Measurements from ENCODE around the gene EIF1. TPM values are rescaled to one million over a fixed set of nuclear protein-coding genes. Genes with fewer than 3 reads are reported as not detected.

Gene EIF1
- total and polyA plus RNA-seq, 2 of the 8 experiments (the other 6 are each of a cell fraction or from before 2014, with no cell fraction given): 175 to 539 TPM

GRCh38 chr17:41664172-41664457 lies 24.6 kb upstream of the EIF1 start:
- Histone ChIP-seq H3K23me2 (ENCODE audit: low read depth, low read length) (peaks cover 10% of the 10 kb centered on the region), H3K4me3 (ENCODE audit: extremely low read depth in 1 of 4, insufficient read depth in 2 of 4, low read depth in 3 of 4, low read length in 4 of 4) (no peak overlapping the region), H4K91ac (replicated peaks; ENCODE audit: insufficient read length, low read length) (no peak overlapping the region), H3K56ac (replicated peaks; ENCODE audit: insufficient read length, low read depth, low read length) (no peak overlapping the region), H2BK15ac (ENCODE audit: low read length) (peak overlapping the region; percentile 92; the same call in 1 of the 2 replicates), H3K14ac (ENCODE audit: insufficient read length) (no peak overlapping the region), H3K4me2 (ENCODE audit: insufficient read depth in 1 of 2, low read depth in 2 of 2, low read length in 2 of 2) (no peak overlapping the region), H3K23ac (ENCODE audit: insufficient read length) (no peak overlapping the region), H2AFZ (ENCODE audit: low read length) (no peak overlapping the region), H2AK5ac (ENCODE audit: low read depth, low read length) (no peak overlapping the region; the same call in 1 of the 2 replicates), H3K36me3 (ENCODE audit: control insufficient read depth in 2 of 4, insufficient read depth in 4 of 4, low read length in 3 of 4) (no peaks in the 10 kb centered on the region), H3K27me3 (replicated peaks in 1 of 4; ENCODE audit: control insufficient read depth in 3 of 4, extremely low read depth in 1 of 4, insufficient read depth in 3 of 4, low read length in 3 of 4) (no peaks in the 10 kb centered on the region; a peak in 3 of 7 replicates), H4K20me1 (replicated peaks in 1 of 2; ENCODE audit: control insufficient read depth in 1 of 2, insufficient read depth in 2 of 2, low read length in 2 of 2) (no peaks in the 10 kb centered on the region), H3K18ac (ENCODE audit: extremely low read depth, low read length) (no peak overlapping the region), H3K4ac (replicated peaks; ENCODE audit: insufficient read length, low read depth, low read length) (no peak overlapping the region), H4K8ac (ENCODE audit: extremely low read depth, insufficient read depth, low read length) (no peak overlapping the region; the same call in 1 of the 2 replicates), H2BK120ac (replicated peaks; ENCODE audit: low read depth, low read length) (no peak overlapping the region), H3K27ac (ENCODE audit: low read depth, low read length) (no peak overlapping the region), H3K79me1 (ENCODE audit: low read depth, low read length) (no peaks in the 10 kb centered on the region), H3K9ac (replicated peaks in 1 of 4; ENCODE audit: extremely low read depth in 1 of 4, low read depth in 3 of 4, low read length in 3 of 4) (no peak overlapping the region), H3K79me2 (ENCODE audit: control insufficient read depth in 1 of 2, insufficient read depth in 2 of 2, low read length in 2 of 2) (no peaks in the 10 kb centered on the region), H2BK5ac (ENCODE audit: low read depth, low read length) (no peak overlapping the region), H3K9me3 (ENCODE audit: insufficient read depth in 2 of 2, low read depth in 1 of 2, low read length in 1 of 2) (no peaks in the 10 kb centered on the region), H2BK12ac (ENCODE audit: low read depth, low read length) (0 out of 2 replicates have a peak overlapping the region, but pooled peaks have one; percentile 2), H3K4me1 (replicated peaks in 1 of 4; ENCODE audit: control insufficient read depth in 3 of 4, insufficient read depth in 4 of 4, low read length in 3 of 4) (peaks cover 0 to 14% (median 6%) of the 10 kb centered on the region in 4 experiments; a peak in 5 of 7 replicates), H4K5ac (ENCODE audit: insufficient read length, low read depth, low read length) (no peak overlapping the region), H2BK20ac (ENCODE audit: low read length) (no peak overlapping the region)
- no peak for TF ChIP-seq EP300 (IDR thresholded peaks at IDR 0.05; ENCODE audit: borderline replicate concordance in 1 of 2, low read depth in 2 of 2, low read length in 2 of 2)
- no peak for TF ChIP-seq ZNF274 (IDR thresholded peaks at IDR 0.05; ENCODE audit: borderline replicate concordance, extremely low read depth, low read length)
- TF ChIP-seq CBX8 (IDR thresholded peaks at IDR 0.05; ENCODE audit: borderline replicate concordance, low read depth, low read length): no peak
- TF ChIP-seq SIX5 (IDR thresholded peaks at IDR 0.05; ENCODE audit: low read depth, low read length): no peak
- no peak for TF ChIP-seq GTF2F1 (IDR thresholded peaks at IDR 0.05; ENCODE audit: borderline replicate concordance, low read depth, low read length)
- no peak for TF ChIP-seq BACH1 (IDR thresholded peaks at IDR 0.05; ENCODE audit: low read length)
- no peak for TF ChIP-seq CHD1 (IDR thresholded peaks at IDR 0.05; ENCODE audit: low read depth, low read length)
- TF ChIP-seq NANOG (IDR thresholded peaks at IDR 0.05; ENCODE audit: insufficient read depth, low read depth, low read length, poor library complexity, severe bottlenecking): no peak
- no peak for TF ChIP-seq SP2 (IDR thresholded peaks at IDR 0.05; ENCODE audit: low read length)
- CTCF ChIA-PET (ENCODE audit: partially characterized antibody): interaction anchor here (0.6 to 12.1 kb wide), 26 partner anchors 14 to 806 kb away, joined by 3 to 338 read pairs (median 6); partner anchors contain the start of genes EIF1 and KRT17
- WGBS, 2 experiments (ENCODE audit: extremely low coverage in 1 of 2, insufficient coverage in 1 of 2, insufficient read length in 1 of 2, insufficient replicate concordance in 2 of 2, low coverage in 1 of 2, low lambda C conversion rate in 2 of 2, missing lambda C conversion rate in 1 of 2): 96% methylated on average over 2 of the region's 2 CpGs; no CpG with 5 or more reads in 1 of the 2 experiments
- DNase-seq (ENCODE audit: low read depth in 1 of 2, low spot score in 2 of 2): no peak
- POLR2A ChIA-PET (ENCODE audit: partially characterized antibody): interaction anchor here (1.4 to 7.6 kb wide), 4 partner anchors 10 to 136 kb away, joined by 4 to 106 read pairs (median 10); partner anchors contain the start of genes EIF1 and KRT19
- FAIRE-seq: no peak
